DND-41 (cell line): ENCODE data around the gene FAM107A.
A peak's percentile ranks its signal among the peaks of the same experiment; 100 is the strongest.

Experiments used
- ATAC-seq: fragments of 200-7000 bp; cut with Tn5 transposase; 3 replicates; pipeline ENCODE4 v1.9.1; 2021; ENCODE audit warnings: low read depth; ENCODE audit not compliant: insufficient read depth
- DNase-seq: peaks from one replicate; pipeline ENCODE4 v3.0.0-alpha.2; 2020
- H2AFZ ChIP-seq: 2 replicates; pipeline ENCODE4 v1.6.0; 2012; ENCODE audit warnings: low read depth, low read length
- H3K27ac ChIP-seq: 2 replicates; pipeline ENCODE4 v1.5.1; 2012; ENCODE audit warnings: low read length, inconsistent platforms
- H3K27me3 ChIP-seq: fragments of 200-600 bp; sonication (generic); 2 replicates; pipeline ENCODE4 v1.6.0; 2012; ENCODE audit warnings: low read length, mild to moderate bottlenecking, inconsistent platforms; ENCODE audit not compliant: insufficient read depth, poor library complexity
- H3K36me3 ChIP-seq: 2 replicates; pipeline ENCODE4 v1.5.1; 2012; ENCODE audit warnings: low read length, inconsistent platforms; ENCODE audit not compliant: insufficient read depth
- H3K4me1 ChIP-seq: 2 replicates; pipeline ENCODE4 v1.5.1; 2012; ENCODE audit warnings: mild to moderate bottlenecking, low read length; ENCODE audit not compliant: insufficient read depth
- H3K4me2 ChIP-seq: 2 replicates; pipeline ENCODE4 v1.6.0; 2012; ENCODE audit warnings: mild to moderate bottlenecking, moderate library complexity, low read length, inconsistent platforms; ENCODE audit not compliant: insufficient read depth
- H3K4me3 ChIP-seq, 2 experiments: fragments of 200-600 bp in 1 of 2; shearing (Covaris generic) in 1 of 2; 2 replicates each; pipeline ENCODE4 v1.5.1; 2012 to 2016; ENCODE audit warnings: inconsistent platforms in 2 of 2, low read length in 2 of 2, mild to moderate bottlenecking in 2 of 2, low read depth in 1 of 2, moderate library complexity in 1 of 2
- H3K79me2 ChIP-seq: 2 replicates; pipeline ENCODE4 v1.6.0; 2012; ENCODE audit warnings: low read length, inconsistent platforms; ENCODE audit not compliant: insufficient read depth
- H3K9ac ChIP-seq: 2 replicates; pipeline ENCODE4 v1.6.0; 2012; ENCODE audit warnings: low read depth, mild to moderate bottlenecking, inconsistent platforms, low read length, moderate library complexity
- H3K9me3 ChIP-seq: 2 replicates; pipeline ENCODE4 v1.5.1; 2012; ENCODE audit warnings: low read length, moderate library complexity, mild to moderate bottlenecking, inconsistent platforms; ENCODE audit not compliant: insufficient read depth, severe bottlenecking
- H4K20me1 ChIP-seq: 2 replicates; pipeline ENCODE4 v1.6.0; 2012; ENCODE audit warnings: low read length; ENCODE audit not compliant: insufficient read depth
- CTCF ChIP-seq: IDR thresholded peaks from 2 replicates; pipeline ENCODE4 v1.5.1; 2012; ENCODE audit warnings: borderline replicate concordance, low read length, moderate library complexity, mild to moderate bottlenecking; ENCODE audit not compliant: poor library complexity, severe bottlenecking; ENCODE audit errors: extremely low read depth
- EZH2 ChIP-seq: IDR thresholded peaks from 3 replicates; pipeline ENCODE4 v1.6.1; 2012; ENCODE audit warnings: borderline replicate concordance, low read depth, mild to moderate bottlenecking, moderate library complexity, low read length, inconsistent platforms; ENCODE audit not compliant: severe bottlenecking

The FAM107A gene

GRCh38 chr3:58570851-58571250 lies 6.3 kb downstream of the FAM107A start:
- DNase-seq (no peak), ATAC-seq (no peak)
- H3K27ac ChIP-seq = no peak overlapping the region
- no peak overlapping the region for H3K9ac ChIP-seq
- no peaks in the 10 kb centered on the region for H3K79me2 ChIP-seq
- no peak overlapping the region for H3K4me2 ChIP-seq
- no peak overlapping the region for H2AFZ ChIP-seq
- H3K4me1 ChIP-seq = no peaks in the 10 kb centered on the region
- H3K4me3 ChIP-seq = no peak overlapping the region
- H4K20me1 ChIP-seq = no peaks in the 10 kb centered on the region
- TF ChIP-seq CTCF = no peak
- no peaks in the 10 kb centered on the region for H3K9me3 ChIP-seq
- H3K27me3 ChIP-seq = peaks cover 18% of the 10 kb centered on the region
- H3K36me3 ChIP-seq = no peaks in the 10 kb centered on the region

- no peaks in the 10 kb centered on the region for H3K4me1 ChIP-seq
- H3K27me3 ChIP-seq = peaks cover 17% of the 10 kb centered on the region
- TF ChIP-seq EZH2 = no peak
- TF ChIP-seq CTCF = no peak
- no peaks in the 10 kb centered on the region for H4K20me1 ChIP-seq
- no peak for DNase-seq
- ATAC-seq = no peak
- H3K36me3 ChIP-seq = no peaks in the 10 kb centered on the region
- no peak overlapping the region for H3K27ac ChIP-seq
- H3K9me3 ChIP-seq = no peaks in the 10 kb centered on the region
- H3K4me2 ChIP-seq = no peak overlapping the region
- no peaks in the 10 kb centered on the region for H3K79me2 ChIP-seq
- no peak overlapping the region for H2AFZ ChIP-seq
- H3K4me3 ChIP-seq = no peak overlapping the region
- no peak overlapping the region for H3K9ac ChIP-seq
Observed at GRCh38 chr3:58569287-58570001, 7.7 kb downstream of the FAM107A start.

GRCh38 chr3:58568572-58569286 lies 8.5 kb downstream of the FAM107A start:
- peak; percentile 66 for DNase-seq
- H2AFZ ChIP-seq = peak overlapping the region; percentile 50; the same call in 1 of the 2 replicates
- no peaks in the 10 kb centered on the region for H3K9me3 ChIP-seq
- no peaks in the 10 kb centered on the region for H3K36me3 ChIP-seq
- H3K79me2 ChIP-seq = no peaks in the 10 kb centered on the region
- H3K4me1 ChIP-seq = no peaks in the 10 kb centered on the region
- TF ChIP-seq CTCF = peak; percentile 91
- TF ChIP-seq EZH2 = no peak
- H3K4me3 ChIP-seq = no peak overlapping the region
- H3K9ac ChIP-seq = no peak overlapping the region
- ATAC-seq = peak; percentile 75
- H3K27me3 ChIP-seq = peaks cover 17% of the 10 kb centered on the region
- no peak overlapping the region for H3K27ac ChIP-seq
- H3K4me2 ChIP-seq = no peak overlapping the region
- no peaks in the 10 kb centered on the region for H4K20me1 ChIP-seq
